Mucosa of gallbladder (tissue), 1 donor: ENCODE measurements around the gene SUN5. TPM values are rescaled to one million over a fixed set of nuclear protein-coding genes. Genes with fewer than 3 reads are reported as not detected.
"Not testable (repeated sequence)": the region's sequence is repeated elsewhere in the genome, so short reads cannot be mapped to it uniquely, and the experiment has no call there.

Experiments
- DNase-seq: peaks from one replicate; pipeline ENCODE4 v3.0.0-alpha.2; 2020; ENCODE audit warnings: low spot score
- total RNA-seq: library from RNA; stranded (reverse); gene quantifications from one replicate; pipeline ENCODE4 v1.2.1, GENCODE V29; 2021
- donor health status: DM: no; HTN: no; CAD: no.

The SUN5 gene
- total RNA-seq, 1 donor from 2014 or later = not detected

- peak; percentile 8 for DNase-seq
Measured at GRCh38 chr20:32965115-32965514, 39.1 kb downstream of the SUN5 start.

DNA sequence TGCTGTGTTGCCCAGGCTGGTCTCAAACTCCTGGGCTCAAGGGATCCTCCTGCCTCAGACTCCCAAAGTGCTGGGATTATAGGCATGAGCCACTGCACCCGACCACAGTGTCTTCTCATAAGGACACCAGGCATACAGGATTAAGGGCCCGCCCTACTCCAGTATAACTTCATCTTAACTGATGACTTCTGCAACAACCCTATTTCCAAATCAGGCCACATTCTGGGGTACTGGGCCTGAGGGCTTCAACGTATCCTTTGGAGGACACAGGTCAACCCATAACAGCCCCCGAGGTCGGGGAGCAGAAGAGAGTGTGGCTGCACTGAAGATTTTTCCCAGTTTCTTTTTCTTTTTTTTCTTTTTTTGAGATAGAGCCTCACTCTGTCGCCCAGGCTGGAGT is 39.7 kb downstream of the SUN5 start:
- peak; percentile 3 for DNase-seq

DNA sequence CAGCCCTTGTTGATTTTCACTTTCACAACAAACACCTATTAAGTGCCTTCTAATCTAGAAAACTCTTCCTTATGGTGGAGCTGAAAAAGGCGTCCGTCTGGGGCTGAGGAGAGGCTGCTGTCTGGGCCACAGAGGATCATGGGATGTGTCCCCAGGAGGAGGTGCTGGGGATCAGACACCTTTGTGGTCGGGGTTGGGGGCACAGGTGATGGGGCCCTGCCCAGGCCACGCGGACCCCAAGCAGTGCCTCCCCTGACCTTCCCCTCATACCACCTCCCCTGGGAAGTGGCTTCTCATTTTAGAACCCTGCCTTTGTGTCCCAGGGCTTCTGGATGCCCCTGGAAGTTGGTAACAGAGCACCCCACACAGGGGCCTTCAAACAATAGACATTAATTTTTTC is 41.1 kb downstream of the SUN5 start:
- DNase-seq = peak; percentile 5

- DNase-seq = peak; percentile 5
Measured at GRCh38 chr20:32962646-32963045, 41.6 kb downstream of the SUN5 start.

DNA sequence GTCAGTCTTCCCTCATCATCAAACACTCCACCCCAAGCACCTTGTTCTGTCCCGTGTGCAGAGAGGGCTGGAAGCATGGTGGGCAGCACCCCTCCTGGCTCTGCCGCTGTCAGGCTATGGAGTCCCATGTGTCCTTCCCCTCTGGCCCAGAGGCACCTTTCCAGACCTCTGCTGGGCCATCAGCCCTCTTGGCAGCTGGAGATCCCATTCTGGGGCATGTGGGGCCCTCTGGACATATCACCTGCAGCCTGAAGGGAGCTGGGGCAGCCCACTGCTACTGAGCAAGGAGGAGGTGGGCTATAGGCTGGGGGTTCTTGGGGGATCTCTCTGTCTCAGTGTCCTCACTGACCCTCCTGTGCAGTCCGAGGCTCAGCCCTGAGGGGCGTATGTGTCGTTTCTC is 42.2 kb downstream of the SUN5 start:
- DNase-seq = no peak

DNA sequence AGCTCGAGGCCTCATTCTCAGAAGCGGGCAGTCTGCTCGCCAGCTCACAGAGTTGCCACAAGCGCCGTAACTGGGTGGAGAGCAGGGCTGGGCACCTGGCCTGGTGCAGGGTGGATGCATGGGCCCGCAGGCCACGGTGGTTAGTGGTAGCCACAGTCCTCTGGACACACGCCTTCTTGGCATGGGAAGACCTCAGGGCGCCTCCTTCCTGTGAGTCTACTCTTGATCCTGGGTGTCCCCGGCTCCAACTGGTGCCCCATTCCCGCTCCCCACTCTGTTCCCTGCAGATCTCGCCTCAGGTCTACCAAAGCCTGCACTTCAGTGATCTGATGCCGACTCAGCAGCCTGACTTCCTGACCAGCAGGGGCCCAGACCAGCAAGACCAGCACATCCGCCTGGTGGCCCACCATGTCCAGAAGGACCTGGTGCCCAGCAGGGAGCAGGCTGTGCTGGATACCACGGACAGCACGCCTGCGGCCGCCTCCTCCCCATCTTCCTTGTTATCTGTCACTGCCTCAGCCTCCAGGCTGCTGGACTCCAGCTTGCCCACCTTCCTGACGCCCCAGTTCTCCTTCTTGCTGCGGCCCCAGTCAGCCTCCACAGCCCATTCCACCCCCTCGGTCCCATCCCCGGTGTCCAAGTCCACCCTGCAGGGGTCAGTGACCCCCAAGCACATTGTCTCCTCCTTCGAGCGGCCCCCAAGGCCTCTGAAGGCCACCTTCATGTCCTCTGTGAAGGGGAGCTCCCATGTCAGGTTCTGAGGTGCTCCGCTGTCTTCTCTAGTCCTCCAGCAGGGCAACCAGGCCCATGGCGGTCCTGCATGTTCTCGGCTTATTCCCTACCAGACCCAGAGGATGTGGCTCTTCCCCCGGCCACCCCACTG is 43.1 kb downstream of the SUN5 start:
- DNase-seq = no peak

- DNase-seq = no peak
Measured at GRCh38 chr20:32960222-32960518, 44.1 kb downstream of the SUN5 start.

GRCh38 chr20:32959351-32960221 is 44.6 kb downstream of the SUN5 start:
- DNase-seq = no peak

DNA sequence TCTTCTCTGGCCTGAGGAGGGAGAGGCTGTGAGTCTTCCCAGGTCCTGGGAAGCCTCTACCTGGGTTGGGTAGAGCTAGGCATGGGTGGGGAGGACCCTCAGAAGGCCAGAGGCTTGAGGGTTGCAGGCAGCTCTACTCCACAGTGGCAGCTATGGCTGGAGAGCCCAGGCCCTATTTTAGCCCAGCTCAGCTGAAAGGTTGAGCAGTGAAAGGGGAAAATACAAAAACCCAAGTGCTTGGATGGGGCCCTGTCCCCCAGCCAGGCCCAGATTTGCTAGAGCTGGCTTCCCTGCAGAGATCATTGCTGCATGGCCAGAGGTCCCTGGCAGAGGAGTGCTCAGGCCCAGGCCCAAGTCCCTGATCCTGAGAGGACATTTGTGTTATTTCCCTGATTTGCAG is 45.7 kb downstream of the SUN5 start:
- DNase-seq = no peak

- DNase-seq = no peak
Measured at GRCh38 chr20:32957459-32957858, 46.8 kb downstream of the SUN5 start.

- DNase-seq = not testable (repeated sequence)
Measured at GRCh38 chr20:32950539-32950938, 53.7 kb downstream of the SUN5 start.

- DNase-seq = no peak
Measured at GRCh38 chr20:32946629-32947028, 57.6 kb downstream of the SUN5 start.

DNA sequence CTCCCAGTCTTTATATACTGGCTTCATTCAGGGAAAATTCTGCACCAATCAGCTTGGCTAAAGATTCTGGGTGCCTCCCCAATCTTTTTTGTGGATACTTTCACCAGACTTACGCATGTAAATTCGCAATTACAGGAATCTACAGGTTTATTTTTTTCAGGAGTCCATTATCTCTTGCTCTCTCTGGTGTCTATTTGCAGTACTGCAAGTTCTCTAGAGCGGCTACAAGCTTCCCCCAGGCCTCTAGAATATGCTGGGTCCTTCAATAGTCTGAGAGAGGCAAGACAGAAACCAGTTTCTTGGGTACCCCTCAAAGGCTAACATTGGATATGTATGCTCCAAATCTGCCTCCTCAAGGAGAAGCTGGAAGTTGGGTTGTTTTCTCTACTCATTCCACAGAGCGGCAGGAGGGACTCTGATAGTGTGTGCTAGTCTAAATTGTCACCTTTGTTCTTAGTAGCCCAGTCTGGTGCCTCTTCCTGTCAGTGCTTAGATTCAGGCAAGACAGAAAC is 58.5 kb downstream of the SUN5 start:
- no peak for DNase-seq

DNA sequence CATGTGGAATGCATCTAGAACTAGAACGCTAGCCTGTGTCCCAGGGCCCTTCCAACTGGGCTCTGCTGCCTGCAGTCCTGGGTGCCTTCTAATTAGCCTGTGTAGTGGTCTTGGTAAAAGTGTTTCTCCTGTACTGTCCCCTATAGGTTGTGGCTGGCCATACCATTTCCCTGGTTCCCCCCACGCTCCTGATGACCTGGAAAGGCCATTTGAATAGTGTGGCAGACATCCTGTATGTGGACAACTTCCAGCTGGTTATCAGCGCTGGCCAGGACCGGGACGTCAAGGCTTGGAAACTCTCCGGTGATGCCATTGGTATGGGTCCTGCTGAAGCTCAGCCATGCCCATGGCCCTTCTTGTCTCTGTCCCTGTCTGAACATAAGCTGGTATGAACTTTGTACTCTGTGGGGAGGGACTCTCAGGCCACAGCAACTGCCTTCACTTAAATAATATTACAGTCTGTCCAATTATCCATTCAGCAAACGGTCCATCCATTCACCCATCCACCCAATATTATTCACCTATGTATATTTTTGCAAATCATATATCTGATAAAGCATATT is 60.7 kb downstream of the SUN5 start:
- no peak for DNase-seq

DNA sequence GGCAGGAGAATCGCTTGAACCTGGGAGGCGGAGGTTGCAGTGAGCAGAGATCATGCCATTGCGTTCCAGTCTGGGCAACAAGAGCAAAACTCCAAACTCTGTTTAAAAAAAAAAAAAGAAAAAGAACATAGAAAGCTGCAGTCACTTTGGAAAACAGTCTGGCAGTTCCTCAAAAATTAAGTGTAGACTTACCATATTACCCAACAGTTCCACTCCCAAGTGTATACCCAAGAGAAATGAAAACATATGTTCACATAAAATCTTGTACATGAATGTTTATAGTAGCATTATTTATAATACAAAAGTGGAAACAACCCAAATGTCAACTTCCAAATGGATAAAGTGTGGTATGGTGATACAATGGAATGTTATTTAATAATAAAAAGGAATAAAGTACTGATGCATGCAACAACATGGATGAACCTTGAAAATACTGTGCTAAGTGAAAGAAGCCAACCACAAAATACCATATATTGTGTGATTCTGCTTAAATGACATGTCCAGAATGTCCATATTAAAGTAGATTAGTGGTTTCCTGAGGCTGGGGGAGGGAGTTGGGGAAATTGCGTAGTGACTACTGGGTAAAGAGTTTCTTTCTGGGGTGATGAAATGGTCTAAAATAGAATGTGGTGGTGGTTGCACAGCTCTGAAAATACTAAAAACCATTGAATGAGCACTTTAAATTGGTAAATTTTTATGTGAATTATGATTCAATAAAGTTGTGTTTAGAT is 62.9 kb downstream of the SUN5 start:
- no peak for DNase-seq

GRCh38 chr20:32934580-32934979 is 69.7 kb downstream of the SUN5 start:
- no peak for DNase-seq

Other genes starting within 250 kb of the SUN5 start
- gene DNMT3B, start 242.0 kb downstream of the SUN5 start, total RNA-seq = 2.0 TPM
- 85.9 TPM for gene MAPRE1, start 184.5 kb downstream of the SUN5 start, total RNA-seq
- gene EFCAB8, start 145.5 kb downstream of the SUN5 start, total RNA-seq = 0.20 TPM
- 0.17 TPM for gene BPIFB2, start 3.3 kb upstream of the SUN5 start, total RNA-seq
- not detected for gene BPIFB6, start 27.2 kb upstream of the SUN5 start, total RNA-seq
- gene BPIFB3, start 49.5 kb upstream of the SUN5 start, total RNA-seq = not detected
- not detected for gene BPIFB4, start 75.2 kb upstream of the SUN5 start, total RNA-seq
- not detected for gene BPIFA2, start 163.7 kb upstream of the SUN5 start, total RNA-seq
- gene BPIFA3, start 212.9 kb upstream of the SUN5 start, total RNA-seq = not detected
- not detected for gene BPIFA1, start 231.6 kb upstream of the SUN5 start, total RNA-seq